ENCODE results near the gene RERE.

Gene RERE

GRCh38 chr1:8602471-8603219 lies 214.8 kb downstream of the RERE start:
- DNase-seq, result no peak
- TF ChIP-seq EZH2 (IDR thresholded peaks at IDR 0.05; ENCODE audit: borderline replicate concordance, low read depth, low read length, severe bottlenecking), result no peak
- no peak for TF ChIP-seq CTCF (IDR thresholded peaks at IDR 0.05; ENCODE audit: borderline replicate concordance, extremely low read depth, low read length, poor library complexity, severe bottlenecking)

GRCh38 chr1:8600336-8600735 lies 217.1 kb downstream of the RERE start:
- Histone ChIP-seq H4K20me1 (ENCODE audit: insufficient read depth, low read length) (peaks cover 8% of the 10 kb centered on the region; the same call in 1 of the 2 replicates), H3K4me3 (ENCODE audit: low read depth in 1 of 2, low read length in 2 of 2) (no peak overlapping the region), H3K79me2 (ENCODE audit: insufficient read depth, low read length) (no peaks in the 10 kb centered on the region), H3K4me2 (ENCODE audit: insufficient read depth, low read length) (no peak overlapping the region), H3K9me3 (ENCODE audit: insufficient read depth, low read length, severe bottlenecking) (no peaks in the 10 kb centered on the region), H3K36me3 (ENCODE audit: insufficient read depth, low read length) (no peaks in the 10 kb centered on the region), H2AFZ (ENCODE audit: low read depth, low read length) (no peak overlapping the region), H3K27ac (ENCODE audit: low read length) (no peak overlapping the region), H3K4me1 (ENCODE audit: insufficient read depth, low read length) (no peaks in the 10 kb centered on the region; the same call in 1 of the 2 replicates), H3K9ac (ENCODE audit: low read depth, low read length) (no peak overlapping the region), H3K27me3 (ENCODE audit: insufficient read depth, low read length, poor library complexity) (no peaks in the 10 kb centered on the region)
- ATAC-seq (ENCODE audit: insufficient read depth, low read depth), result no peak
- DNase-seq, result no peak
- no peak for TF ChIP-seq EZH2 (IDR thresholded peaks at IDR 0.05; ENCODE audit: borderline replicate concordance, low read depth, low read length, severe bottlenecking)
- no peak for TF ChIP-seq CTCF (IDR thresholded peaks at IDR 0.05; ENCODE audit: borderline replicate concordance, extremely low read depth, low read length, poor library complexity, severe bottlenecking)

More at GRCh38 chr1:8602471-8603219, 214.8 kb downstream of the RERE start:
- Histone ChIP-seq H3K9ac (ENCODE audit: low read depth, low read length) (no peak overlapping the region), H3K4me3 (ENCODE audit: low read depth in 1 of 2, low read length in 2 of 2) (no peak overlapping the region), H3K9me3 (ENCODE audit: insufficient read depth, low read length, severe bottlenecking) (no peaks in the 10 kb centered on the region), H3K4me2 (ENCODE audit: insufficient read depth, low read length) (no peak overlapping the region), H3K27me3 (ENCODE audit: insufficient read depth, low read length, poor library complexity) (no peaks in the 10 kb centered on the region), H4K20me1 (ENCODE audit: insufficient read depth, low read length) (peaks cover 8% of the 10 kb centered on the region; the same call in 1 of the 2 replicates), H3K27ac (ENCODE audit: low read length) (no peak overlapping the region), H3K36me3 (ENCODE audit: insufficient read depth, low read length) (no peaks in the 10 kb centered on the region), H2AFZ (ENCODE audit: low read depth, low read length) (no peak overlapping the region), H3K79me2 (ENCODE audit: insufficient read depth, low read length) (no peaks in the 10 kb centered on the region), H3K4me1 (ENCODE audit: insufficient read depth, low read length) (no peaks in the 10 kb centered on the region; the same call in 1 of the 2 replicates)
- no peak for ATAC-seq (ENCODE audit: insufficient read depth, low read depth)

GRCh38 chr1:8599646-8600212 lies 217.7 kb downstream of the RERE start:
- Histone ChIP-seq H3K9me3 (ENCODE audit: insufficient read depth, low read length, severe bottlenecking) (no peaks in the 10 kb centered on the region), H3K36me3 (ENCODE audit: insufficient read depth, low read length) (no peaks in the 10 kb centered on the region), H3K9ac (ENCODE audit: low read depth, low read length) (no peak overlapping the region), H2AFZ (ENCODE audit: low read depth, low read length) (no peak overlapping the region), H3K4me3 (ENCODE audit: low read depth in 1 of 2, low read length in 2 of 2) (no peak overlapping the region), H3K79me2 (ENCODE audit: insufficient read depth, low read length) (no peaks in the 10 kb centered on the region), H4K20me1 (ENCODE audit: insufficient read depth, low read length) (peaks cover 8% of the 10 kb centered on the region; the same call in 1 of the 2 replicates), H3K27ac (ENCODE audit: low read length) (no peak overlapping the region), H3K4me2 (ENCODE audit: insufficient read depth, low read length) (no peak overlapping the region), H3K4me1 (ENCODE audit: insufficient read depth, low read length) (no peaks in the 10 kb centered on the region; the same call in 1 of the 2 replicates), H3K27me3 (ENCODE audit: insufficient read depth, low read length, poor library complexity) (no peaks in the 10 kb centered on the region)
- no peak for TF ChIP-seq CTCF (IDR thresholded peaks at IDR 0.05; ENCODE audit: borderline replicate concordance, extremely low read depth, low read length, poor library complexity, severe bottlenecking)
- TF ChIP-seq EZH2 (IDR thresholded peaks at IDR 0.05; ENCODE audit: borderline replicate concordance, low read depth, low read length, severe bottlenecking), result no peak
- ATAC-seq (ENCODE audit: insufficient read depth, low read depth), result no peak
- DNase-seq, result no peak
